Right lobe of liver (tissue), 4 donors: Measurements from ENCODE around the gene XRCC3.

Source experiments
- CTCF ChIP-seq, 4 donors: fragments of 200-600 bp in 3 of 4; fragments of 450-650 bp in 1 of 4; IDR thresholded peaks; one replicate each; pipeline versions ENCODE4 v1.5.1 to v1.8.0; 2016 to 2022; ENCODE audit warnings: antibody characterized with exemption in 4 of 4, mild to moderate bottlenecking in 2 of 4
- POLR2A ChIP-seq: fragments of 450-650 bp; IDR thresholded peaks from one replicate; pipeline ENCODE4 v1.6.1; 2017; ENCODE audit warnings: antibody characterized with exemption, mild to moderate bottlenecking
- donor health status: DM: no; HTN: no; CAD: no.
- donor health status: DM: no; HTN: no; CAD: no.
- donor health status: DM: no; HTN: yes; CAD: no.

- TF ChIP-seq POLR2A: no peak
- no peak for TF ChIP-seq CTCF (IDR thresholded peaks at IDR 0.05)
Measured at GRCh38 chr14:103753774-103754173, 38.5 kb upstream of the XRCC3 start.
